HG02798 (cell line): ENCODE data around the gene CLGN.
A peak's percentile ranks its signal among the peaks of the same experiment; 100 is the strongest.

Source experiments
- ATAC-seq: cut with Tn5 transposase; IDR thresholded peaks from one replicate; pipeline ENCODE4 v1.9.1; 2021; ENCODE audit warnings: mild to moderate bottlenecking; ENCODE audit not compliant: unreplicated experiment, poor library complexity

CLGN gene

DNA sequence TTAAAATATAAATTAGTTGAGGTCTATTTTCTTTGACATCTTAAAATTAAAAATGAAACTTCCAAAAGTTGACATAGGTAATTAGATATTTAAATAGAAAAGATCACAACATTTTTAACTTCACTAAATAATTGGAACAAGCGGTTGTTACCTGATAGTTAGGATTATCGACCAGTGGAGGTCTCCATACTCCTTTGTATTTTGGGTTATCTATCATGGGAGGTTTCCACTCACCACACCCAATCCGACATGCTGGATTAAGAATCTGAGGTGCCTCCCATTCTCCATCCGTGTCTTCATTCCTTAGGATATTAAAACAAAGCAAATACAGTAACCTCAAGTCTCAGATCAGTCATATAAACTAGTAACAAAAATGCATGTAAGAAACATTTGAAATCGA lies 31.8 kb downstream of the CLGN start:
- ATAC-seq = no peak

DNA sequence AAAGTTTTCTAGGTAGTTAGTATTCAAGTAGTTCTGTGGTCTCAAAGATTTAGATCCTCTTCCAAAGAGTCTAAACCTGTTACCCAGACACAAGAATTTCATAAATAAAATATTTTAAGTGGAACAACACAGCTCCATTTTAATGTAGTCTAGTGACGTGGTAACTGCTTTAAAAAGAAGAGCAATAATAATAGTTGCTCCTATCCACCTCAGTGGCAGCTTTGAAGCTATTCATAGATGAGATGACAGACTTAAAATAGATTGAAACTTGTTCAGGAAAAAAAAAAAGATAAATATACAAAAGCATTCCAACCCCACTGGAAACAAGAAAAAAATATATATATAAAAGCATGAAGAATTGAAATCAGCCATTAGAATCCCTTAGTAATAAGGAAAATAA lies 39.4 kb downstream of the CLGN start:
- ATAC-seq = no peak

DNA sequence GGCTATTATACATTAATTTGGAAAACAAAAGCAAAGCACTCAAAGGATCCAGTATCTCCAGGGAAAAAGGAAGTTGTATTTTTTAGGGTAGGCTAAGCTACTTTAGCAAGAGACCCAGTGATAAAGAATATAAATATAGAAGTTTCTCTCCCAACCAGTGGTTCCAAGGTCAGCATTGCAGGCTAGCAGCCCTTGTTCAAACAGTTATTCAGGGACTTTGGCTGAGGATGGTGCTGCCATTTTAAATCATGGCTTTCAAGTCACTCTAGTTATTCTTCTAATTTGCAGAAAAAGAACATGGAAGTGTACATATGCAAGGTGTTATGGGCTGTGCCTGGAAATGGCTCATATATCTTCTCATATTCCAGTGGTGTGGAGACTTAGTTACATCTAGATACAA lies 44.7 kb downstream of the CLGN start:
- ATAC-seq = no peak

DNA sequence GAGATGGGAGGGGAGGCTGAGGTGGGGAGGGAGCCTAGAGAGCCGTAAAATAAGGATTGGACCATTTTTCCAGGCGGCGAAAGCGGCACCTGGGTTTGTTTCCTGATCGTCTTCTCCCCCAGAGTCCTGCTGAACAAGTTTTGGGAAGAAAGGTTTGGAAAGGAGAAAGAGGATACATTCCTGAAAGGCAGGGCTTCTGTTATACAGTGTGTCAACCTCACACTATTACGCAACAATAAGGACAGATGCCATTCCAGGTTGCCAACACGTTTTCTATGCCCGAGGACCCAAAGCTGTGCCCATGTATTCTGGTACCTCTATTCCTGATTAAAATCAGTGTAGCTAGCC lies 53.3 kb downstream of the CLGN start:
- no peak for ATAC-seq

DNA sequence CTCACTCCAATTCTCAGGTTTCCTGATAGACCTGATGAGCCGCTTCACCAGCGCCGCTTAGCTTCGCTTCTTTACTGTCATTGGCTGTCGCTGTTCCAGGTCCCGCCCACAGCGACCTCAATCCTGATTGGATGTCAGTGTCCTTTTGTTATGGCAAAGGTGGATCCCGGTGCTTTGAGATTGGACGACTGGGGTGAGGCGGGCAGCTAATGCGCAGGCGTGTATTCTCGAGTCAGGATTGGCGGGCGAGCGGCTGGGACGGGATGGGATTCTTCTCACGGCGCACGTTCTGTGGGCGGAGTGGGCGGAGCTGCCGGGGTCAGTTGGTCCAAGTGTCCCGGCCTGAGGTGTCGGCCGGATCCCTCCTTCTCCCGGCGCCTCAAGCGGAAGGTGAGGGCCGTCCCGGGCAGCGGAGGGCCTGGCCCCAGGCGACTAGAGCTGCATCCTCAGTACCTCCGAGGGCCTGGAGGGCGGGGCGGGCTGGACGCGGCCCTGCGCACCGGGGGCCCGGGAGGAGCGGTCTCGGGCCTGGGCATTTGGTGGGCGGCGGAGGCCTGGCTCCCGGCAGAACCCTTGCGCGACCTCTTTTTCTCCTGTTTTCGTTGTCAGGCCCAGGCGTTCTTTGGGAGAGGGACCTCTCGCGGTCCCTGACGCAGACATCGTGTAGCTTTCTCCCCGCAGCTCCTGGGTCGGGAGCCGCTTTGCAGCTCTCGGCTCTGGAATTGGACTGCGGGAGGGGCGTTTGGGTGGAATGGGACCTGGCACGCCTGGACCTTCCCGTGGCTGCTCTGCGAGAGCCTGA lies 53.9 kb downstream of the CLGN start, which contains the start of gene SCOC:
Gene SCOC (plus strand): TSS at position 319 of the 802 bp plus-strand sequence. CDS start 5,525 bp downstream, outside the sequence.
- peak; percentile 96 for ATAC-seq

DNA sequence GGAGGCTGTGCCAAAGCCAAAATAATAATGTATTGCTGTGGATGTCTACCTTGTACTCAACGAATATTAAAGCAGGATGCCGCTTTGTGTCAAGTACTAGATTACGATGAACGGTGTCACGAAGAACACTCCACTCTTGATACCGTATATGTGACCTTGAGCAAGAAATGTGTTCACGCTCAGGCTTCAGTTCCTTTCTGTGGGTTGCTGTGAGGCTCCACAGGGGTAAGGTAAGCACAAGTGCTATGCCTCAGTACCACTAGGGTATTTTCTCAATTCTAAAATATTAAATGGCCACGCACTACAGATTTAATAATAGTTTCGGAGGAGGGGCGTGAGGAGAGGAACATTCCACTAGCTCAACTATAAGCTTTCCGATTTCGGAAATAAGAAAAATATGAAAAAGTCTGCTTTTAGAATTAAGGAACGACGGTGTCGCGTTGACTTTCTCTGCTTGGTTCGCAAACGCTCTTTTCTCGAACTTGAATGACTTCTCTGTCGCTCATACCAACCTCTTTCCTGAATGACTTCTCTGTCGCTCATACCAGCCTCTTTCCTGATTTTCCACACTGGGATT lies 54.6 kb downstream of the CLGN start:
- peak; percentile 63 for ATAC-seq

DNA sequence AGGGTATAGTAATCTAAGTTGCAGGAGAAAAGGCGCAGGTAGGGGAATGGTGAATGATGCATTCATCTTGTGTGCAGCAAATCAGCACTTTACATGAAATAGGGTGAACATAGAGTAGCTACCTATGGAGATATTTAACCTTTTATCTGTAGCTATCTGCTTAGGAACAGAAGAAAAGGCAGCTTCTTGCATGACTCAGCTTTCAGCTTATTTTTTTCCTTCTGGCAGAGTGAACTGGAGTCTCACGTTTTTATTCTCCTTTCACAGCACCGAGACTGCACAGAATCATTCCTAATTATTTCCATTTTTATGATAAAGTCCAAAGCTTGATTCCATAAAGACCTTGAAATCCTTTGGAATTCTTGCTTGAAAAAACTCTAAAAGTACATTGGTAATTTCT lies 58.8 kb downstream of the CLGN start:
- ATAC-seq = no peak

DNA sequence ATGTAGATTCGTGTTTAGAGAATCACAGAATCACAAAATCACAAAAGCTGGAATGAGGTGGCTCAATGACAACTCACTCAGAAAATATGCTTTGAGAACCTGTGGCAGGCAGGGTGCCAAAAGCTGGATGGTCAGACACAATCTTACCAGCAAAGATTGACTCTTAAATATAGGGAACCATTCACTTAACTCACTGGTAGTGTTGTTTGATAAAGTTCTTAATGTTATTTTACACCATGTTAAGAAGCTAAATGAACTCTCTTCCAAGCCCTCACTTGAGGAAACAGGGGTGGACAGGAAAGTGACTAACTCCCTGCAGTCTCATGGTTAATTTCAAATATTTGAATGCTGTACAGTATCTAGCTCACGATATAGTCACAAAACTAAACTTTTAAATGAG lies 59.7 kb downstream of the CLGN start:
- ATAC-seq = no peak

DNA sequence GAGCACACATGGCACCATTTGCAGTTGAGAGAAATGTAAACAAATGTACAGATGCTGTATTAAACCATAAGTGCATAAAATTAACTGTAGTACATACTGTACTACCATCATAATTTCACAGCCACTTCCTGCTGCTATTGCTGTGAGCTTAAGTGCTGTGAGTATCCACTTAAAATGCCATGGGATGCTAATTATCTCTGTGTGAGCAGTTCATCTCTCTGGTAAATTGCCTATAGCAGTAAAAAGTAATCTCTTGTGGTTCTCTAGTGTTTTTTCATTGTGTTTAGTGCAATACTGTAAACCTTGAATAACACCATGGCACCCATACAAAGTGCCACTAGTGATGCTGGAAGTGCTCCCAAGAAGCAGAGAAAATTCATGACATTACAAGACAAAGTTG lies 63.9 kb downstream of the CLGN start:
- no peak for ATAC-seq

DNA sequence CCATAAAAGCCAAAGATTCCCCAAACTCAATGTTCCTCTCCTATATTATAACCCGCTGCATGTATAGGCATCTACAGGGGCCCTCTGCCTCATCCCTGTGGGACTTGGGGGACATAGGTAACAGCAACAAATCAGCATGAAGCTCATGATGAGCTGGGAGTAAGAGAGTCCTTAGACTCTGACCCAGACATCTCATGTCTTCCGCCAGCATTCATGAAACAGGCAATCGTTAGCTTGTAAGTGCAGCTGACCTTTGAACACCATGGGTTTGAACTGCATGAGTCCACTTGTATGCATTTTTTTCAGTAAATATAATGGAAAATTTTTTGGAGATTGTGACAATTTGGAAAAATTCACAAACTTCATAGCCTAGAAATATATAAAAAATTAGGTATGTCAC lies 64.4 kb downstream of the CLGN start:
- no peak for ATAC-seq

DNA sequence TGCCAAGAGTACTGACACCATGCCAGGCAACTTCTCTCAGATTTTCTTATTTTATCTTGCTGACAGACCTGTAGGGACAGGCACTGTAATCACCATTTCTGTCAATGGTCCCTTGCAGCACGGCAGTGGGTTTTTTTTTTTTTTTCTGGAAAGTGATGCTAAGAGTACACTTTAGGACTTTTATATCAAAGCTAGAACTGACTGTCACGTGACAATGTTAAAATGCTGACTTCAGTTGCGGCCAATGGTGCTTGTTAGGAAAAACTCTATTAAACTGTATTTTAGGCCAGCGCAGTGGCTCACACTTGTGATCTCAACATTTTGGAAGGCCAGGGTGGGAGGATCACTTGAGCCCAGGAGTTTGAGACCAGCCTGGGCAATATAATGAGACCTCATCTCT lies 66.3 kb downstream of the CLGN start:
- no peak for ATAC-seq

DNA sequence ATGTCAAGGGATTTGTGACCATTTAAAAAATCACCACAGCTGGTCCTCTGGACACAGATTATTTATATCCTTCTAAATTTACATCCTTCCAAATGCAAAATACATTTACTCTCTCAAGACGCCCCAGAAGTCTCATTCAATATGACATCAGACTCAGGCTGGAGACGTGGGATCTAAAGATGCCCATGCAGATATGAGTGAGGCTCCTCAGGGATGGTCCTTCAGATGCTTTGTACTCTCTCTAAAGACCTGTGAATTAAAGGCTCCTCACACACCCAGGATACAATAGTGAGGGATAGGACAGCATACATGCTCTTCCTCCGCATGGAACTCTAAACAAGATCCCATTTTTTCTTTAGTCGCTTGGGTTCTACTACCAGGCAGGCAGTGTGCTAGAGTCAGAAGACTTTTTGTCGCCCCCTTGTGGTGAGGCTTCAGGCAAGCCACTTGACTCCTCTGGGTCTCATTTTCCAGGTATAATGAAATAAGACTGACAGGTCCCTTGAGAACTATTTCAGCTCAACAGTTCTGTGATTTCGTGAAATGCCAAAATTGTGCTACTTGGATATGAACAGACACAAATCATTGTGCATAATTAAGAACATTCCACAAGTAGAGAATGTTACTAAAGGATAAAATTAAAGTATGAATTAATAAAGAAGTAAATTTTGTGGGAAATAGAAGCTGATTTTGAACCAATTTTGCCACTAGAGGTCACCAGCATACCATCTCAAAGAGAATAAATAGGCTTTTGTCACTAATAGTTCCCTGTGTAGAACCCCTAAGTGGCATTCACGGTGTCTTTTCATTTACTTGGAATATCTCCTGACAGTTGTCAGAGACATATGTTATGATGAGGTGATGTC lies 67.7 kb downstream of the CLGN start:
- peak; percentile 98 for ATAC-seq

DNA sequence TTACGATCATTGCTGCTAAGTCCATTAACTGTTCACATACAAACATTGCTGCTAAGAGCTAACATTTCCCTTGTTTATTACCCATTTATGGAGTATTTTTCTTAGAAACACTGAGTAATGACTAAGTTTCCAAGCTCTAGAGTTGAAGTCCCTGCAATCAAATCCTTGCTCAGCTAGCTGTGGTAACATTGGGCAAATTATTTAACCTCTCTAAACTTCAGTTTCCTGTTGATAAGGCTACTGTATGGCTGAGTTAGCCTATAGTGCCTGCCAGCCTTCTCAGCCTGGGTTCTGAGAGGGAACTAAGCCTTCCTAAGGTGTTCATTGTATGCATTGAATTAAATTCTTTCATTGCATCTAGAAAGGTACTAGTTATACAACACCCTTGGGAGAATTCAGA lies 69.2 kb downstream of the CLGN start:
- no peak for ATAC-seq

DNA sequence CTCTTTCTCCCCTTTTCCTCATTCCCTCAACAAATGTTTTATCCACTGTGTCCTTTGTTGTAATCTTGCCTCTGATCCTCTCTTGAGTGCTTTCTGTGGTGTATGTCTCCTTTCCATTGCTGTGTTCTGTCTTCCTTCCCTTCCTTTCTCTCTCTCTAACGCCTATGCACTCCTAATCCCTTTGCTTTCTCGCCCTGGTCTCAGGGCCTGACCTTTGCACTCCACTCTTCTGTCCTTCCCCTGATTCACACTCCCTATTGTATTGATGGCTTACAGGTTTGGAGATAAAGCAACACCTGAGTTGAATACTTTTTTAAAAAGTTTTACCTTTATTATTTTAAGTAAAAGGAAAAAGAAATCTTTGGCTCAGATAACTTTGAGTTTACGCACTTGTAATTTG lies 69.6 kb downstream of the CLGN start:
- ATAC-seq = no peak

DNA sequence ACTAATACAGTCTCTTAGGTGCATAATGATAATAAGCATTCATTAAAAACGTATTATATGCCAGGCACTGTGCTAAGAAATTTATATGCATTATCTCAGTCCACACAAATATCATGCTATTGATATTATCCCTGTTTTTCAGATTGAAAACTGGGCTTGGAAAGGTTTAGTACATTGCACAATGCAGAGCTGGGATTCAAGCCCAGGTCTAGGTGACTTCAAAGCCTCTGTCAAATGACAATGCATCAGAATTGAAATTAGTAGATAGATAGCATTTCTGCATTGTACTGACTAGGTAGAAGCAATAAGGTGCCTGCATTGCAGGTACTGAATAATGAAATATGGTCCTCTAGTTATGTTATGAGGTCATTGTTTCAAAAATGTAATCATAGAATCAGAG lies 72.2 kb downstream of the CLGN start:
- ATAC-seq = no peak

DNA sequence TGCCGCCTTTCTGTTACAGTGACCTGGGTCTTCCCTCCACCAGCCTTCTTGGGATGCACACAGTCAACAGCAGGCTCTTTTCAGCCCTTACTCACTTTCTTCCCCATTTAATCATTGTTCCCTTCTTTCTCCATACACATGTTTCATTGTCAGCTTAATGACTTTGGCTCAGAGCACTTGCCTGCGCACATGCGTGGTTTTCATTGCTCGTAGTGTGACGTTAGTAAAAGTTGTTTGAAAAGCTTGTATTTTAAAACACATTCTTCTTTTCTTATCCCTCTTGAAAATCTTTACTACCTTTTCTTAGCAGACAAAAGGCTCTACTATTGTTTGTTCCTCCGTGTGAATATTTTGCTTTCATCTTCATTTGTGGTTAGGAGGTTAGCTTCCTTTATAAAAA lies 73.7 kb downstream of the CLGN start:
- ATAC-seq = no peak

DNA sequence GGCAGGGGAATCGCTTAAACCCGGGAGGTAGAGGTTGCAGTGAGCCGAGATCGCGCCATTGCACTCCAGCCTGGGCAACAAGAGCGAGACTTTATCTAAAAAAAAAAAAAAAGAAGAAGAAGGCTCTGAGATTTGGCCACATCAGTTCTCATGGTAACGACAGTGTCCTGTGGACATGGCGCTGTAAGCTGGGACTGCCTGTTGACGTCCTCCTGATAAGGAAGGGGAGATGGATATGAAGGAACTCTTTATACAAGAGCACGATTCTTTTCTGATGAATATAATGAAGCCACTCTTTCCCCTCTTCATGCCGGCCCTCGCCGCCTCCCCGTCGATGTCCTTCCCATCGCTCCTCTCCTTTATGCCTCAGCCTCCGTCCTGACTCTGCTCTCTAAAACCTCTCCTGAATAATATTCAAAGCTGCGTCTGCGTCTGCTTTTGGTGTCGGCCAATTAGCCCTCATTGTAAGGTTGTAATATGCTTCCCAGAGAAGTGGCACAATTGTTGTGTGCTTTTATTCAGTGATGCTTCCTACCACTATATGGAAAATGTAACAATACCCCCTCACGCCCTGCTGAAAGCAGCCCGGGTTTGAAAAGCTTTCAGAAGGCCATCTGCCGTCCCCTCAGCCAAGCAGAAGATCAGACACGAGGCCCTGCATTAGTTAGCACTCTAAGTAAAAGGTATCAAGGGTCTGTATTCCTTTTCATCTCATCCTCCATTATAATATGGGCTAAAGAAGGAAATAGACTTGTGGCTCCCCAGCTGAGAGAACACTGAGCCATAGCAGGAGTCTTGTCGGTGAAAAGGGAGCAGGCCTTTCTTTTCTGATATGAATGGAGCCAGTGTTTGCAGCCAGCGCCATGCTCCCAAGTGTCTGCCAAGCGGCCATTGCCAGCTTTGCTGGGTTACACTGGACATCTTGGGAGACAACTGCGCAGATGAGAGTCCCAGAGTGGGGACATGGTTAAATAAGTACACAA lies 76.1 kb downstream of the CLGN start:
- no peak for ATAC-seq

DNA sequence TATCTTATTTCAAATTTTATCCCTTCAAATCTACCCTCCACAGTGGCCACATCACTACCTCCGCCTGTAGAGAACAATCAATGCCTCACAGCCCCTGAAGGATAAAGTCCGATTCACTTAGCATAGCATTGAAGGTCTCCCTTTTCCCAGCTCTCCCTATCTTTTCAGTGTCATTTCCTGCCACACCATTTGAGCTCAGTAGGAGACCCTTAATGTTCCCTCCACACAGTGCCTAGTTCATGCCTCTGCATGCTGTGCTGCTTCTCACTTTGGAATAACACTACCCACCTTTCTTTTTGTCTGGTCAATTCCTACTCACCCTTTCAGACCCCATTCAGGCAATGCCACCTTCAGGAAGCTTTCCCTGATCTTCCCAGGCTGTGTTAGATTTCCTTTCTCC lies 77.6 kb downstream of the CLGN start:
- no peak for ATAC-seq

DNA sequence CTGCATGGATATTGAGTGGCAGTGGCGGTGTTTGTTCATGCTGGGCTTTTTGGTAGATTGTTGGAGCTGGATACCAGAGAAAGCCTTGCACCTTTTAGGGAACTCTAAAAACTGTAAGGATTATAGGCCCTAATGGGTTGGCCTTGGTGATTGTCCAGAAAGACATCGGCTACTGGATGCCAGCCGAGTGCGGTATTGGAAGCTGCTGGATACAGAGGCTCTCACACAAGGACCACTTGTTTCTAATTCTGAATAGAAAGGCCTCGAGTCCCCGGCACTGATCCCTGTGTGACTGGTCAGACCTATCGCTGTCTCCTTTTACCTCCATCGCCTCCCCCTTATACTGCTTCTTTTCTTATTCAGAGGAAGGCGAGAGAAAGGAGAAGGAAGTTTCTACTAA lies 81.3 kb downstream of the CLGN start:
- no peak for ATAC-seq

DNA sequence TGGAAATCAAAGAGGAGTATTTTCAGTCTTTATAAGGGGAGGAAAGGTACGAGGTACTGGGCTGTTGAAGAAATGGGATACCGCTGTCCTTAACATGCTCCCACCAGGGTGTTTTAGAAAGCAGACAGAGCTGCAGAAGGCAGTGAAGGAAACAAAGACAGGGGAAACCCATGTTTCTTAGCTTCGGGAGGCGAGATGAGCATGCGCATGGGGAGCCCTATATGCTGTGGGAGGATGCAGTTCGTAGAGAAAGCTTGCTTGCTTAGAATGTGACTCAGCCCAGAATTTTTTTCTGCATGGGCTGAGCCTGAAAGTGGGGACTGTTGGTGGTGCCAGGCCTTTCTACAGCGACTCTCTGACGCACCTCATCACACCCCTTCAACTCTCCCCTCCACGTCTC lies 82.8 kb downstream of the CLGN start:
- ATAC-seq = no peak
